Tibial artery (tissue), 4 donors: ENCODE measurements around the gene SLC15A1.

Experiments used
- DNase-seq, 2 donors: peaks; one replicate each; pipeline ENCODE4 v3.0.0-alpha.2; 2019
- H3K27ac ChIP-seq, 2 donors: fragments of 200-600 bp; sonication (generic) in 1 of 2; 1 replicate in 1 of 2; 2 replicates in 1 of 2; pipeline ENCODE4 v1.5.1; 2018 to 2019; ENCODE audit warnings: mild to moderate bottlenecking in 1 of 2
- H3K27me3 ChIP-seq, 2 donors: fragments of 200-600 bp; sonication (generic) in 1 of 2; one replicate each; pipeline versions ENCODE4 v1.5.1 to v1.6.0; 2016 to 2019
- H3K36me3 ChIP-seq, 3 donors: fragments of 200-600 bp; sonication (generic) in 2 of 3; one replicate each; pipeline ENCODE4 v1.5.1; 2016 to 2019; ENCODE audit warnings: mild to moderate bottlenecking in 2 of 3
- H3K4me1 ChIP-seq, 4 donors: fragments of 200-600 bp; sonication (generic) in 2 of 4; 1 replicate in 3 of 4; 2 replicates in 1 of 4; pipeline ENCODE4 v1.5.1; 2016 to 2019
- H3K4me3 ChIP-seq, 2 donors: fragments of 200-600 bp; sonication (generic) in 1 of 2; 1 replicate in 1 of 2; 2 replicates in 1 of 2; pipeline ENCODE4 v1.5.1; 2018 to 2019; ENCODE audit warnings: mild to moderate bottlenecking in 2 of 2
- H3K9me3 ChIP-seq, 3 donors: fragments of 200-600 bp; sonication (generic) in 1 of 3; one replicate each; pipeline ENCODE4 v1.5.1; 2016 to 2019
- CTCF ChIP-seq, 2 experiments: fragments of 200-600 bp in 1 of 2; fragments of 450-650 bp in 1 of 2; IDR thresholded peaks; one replicate each; pipeline ENCODE4 v1.5.1; 2017 to 2019; ENCODE audit warnings: antibody characterized with exemption in 2 of 2, mild to moderate bottlenecking in 1 of 2, moderate library complexity in 1 of 2
- intact Hi-C: fragments of 100-400 bp; cut with DNase I; formaldehyde crosslinking; loops from one replicate; pipeline ENCODE4 v1.15.0; 2023; ENCODE audit warnings: low total_unique reads

Gene SLC15A1

GRCh38 chr13:98717256-98717655, 35.2 kb downstream of the SLC15A1 start:
- H3K4me3 ChIP-seq = no peak overlapping the region
- no peak overlapping the region for H3K27ac ChIP-seq
- no peaks in the 10 kb centered on the region for H3K4me1 ChIP-seq
- no peak for DNase-seq
- no peak for TF ChIP-seq CTCF (IDR thresholded peaks at IDR 0.05)
- H3K36me3 ChIP-seq = no peaks in the 10 kb centered on the region
- H3K27me3 ChIP-seq = no peaks in the 10 kb centered on the region
- H3K9me3 ChIP-seq = no peaks in the 10 kb centered on the region
- intact Hi-C loops = no loop called here

GRCh38 chr13:98710521-98710920, 42.0 kb downstream of the SLC15A1 start:
- no peak overlapping the region for H3K27ac ChIP-seq
- H3K36me3 ChIP-seq = no peaks in the 10 kb centered on the region
- intact Hi-C loops = no loop called here
- no peaks in the 10 kb centered on the region for H3K9me3 ChIP-seq
- no peak overlapping the region for H3K4me3 ChIP-seq
- TF ChIP-seq CTCF (IDR thresholded peaks at IDR 0.05) = no peak
- no peaks in the 10 kb centered on the region for H3K27me3 ChIP-seq
- no peak for DNase-seq
- no peaks in the 10 kb centered on the region for H3K4me1 ChIP-seq

GRCh38 chr13:98707281-98707999, 45.0 kb downstream of the SLC15A1 start:
- Histone ChIP-seq H3K4me1 (no peaks in the 10 kb centered on the region), H3K4me3 (no peak overlapping the region), H3K27ac (no peak overlapping the region), H3K27me3 (no peaks in the 10 kb centered on the region), H3K36me3 (no peaks in the 10 kb centered on the region), H3K9me3 (no peaks in the 10 kb centered on the region)
- intact Hi-C loops = no loop called here
- TF ChIP-seq CTCF (IDR thresholded peaks at IDR 0.05) = no peak
- DNase-seq = no peak

GRCh38 chr13:98706446-98707110, 45.9 kb downstream of the SLC15A1 start:
- TF ChIP-seq CTCF (IDR thresholded peaks at IDR 0.05) = no peak
- H3K9me3 ChIP-seq = no peaks in the 10 kb centered on the region
- no peak overlapping the region for H3K4me3 ChIP-seq
- intact Hi-C loops = no loop called here
- H3K27ac ChIP-seq = no peak overlapping the region
- H3K36me3 ChIP-seq = no peaks in the 10 kb centered on the region
- H3K27me3 ChIP-seq = no peaks in the 10 kb centered on the region
- DNase-seq = no peak
- no peaks in the 10 kb centered on the region for H3K4me1 ChIP-seq

- H3K9me3 ChIP-seq = no peaks in the 10 kb centered on the region
- no peak overlapping the region for H3K4me3 ChIP-seq
- intact Hi-C loops = no loop called here
- DNase-seq = no peak
- peaks cover 0 to 6% of the 10 kb centered on the region in 2 donors for H3K27me3 ChIP-seq
- no peak for TF ChIP-seq CTCF (IDR thresholded peaks at IDR 0.05)
- no peak overlapping the region for H3K27ac ChIP-seq
- H3K4me1 ChIP-seq = no peaks in the 10 kb centered on the region
- H3K36me3 ChIP-seq = no peaks in the 10 kb centered on the region
These were observed 54.7 kb downstream of the SLC15A1 start for GRCh38 chr13:98697791-98698190.
